CD4-positive, alpha-beta T cell treated with Interleukin-10 for 1 hour (primary cell): ENCODE results near the gene SLC35B2.

Experiments used
- DNase-seq: peaks from one replicate; pipeline ENCODE4 v3.0.0-alpha.2; 2020

Gene SLC35B2, protein sequence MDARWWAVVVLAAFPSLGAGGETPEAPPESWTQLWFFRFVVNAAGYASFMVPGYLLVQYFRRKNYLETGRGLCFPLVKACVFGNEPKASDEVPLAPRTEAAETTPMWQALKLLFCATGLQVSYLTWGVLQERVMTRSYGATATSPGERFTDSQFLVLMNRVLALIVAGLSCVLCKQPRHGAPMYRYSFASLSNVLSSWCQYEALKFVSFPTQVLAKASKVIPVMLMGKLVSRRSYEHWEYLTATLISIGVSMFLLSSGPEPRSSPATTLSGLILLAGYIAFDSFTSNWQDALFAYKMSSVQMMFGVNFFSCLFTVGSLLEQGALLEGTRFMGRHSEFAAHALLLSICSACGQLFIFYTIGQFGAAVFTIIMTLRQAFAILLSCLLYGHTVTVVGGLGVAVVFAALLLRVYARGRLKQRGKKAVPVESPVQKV

DNA sequence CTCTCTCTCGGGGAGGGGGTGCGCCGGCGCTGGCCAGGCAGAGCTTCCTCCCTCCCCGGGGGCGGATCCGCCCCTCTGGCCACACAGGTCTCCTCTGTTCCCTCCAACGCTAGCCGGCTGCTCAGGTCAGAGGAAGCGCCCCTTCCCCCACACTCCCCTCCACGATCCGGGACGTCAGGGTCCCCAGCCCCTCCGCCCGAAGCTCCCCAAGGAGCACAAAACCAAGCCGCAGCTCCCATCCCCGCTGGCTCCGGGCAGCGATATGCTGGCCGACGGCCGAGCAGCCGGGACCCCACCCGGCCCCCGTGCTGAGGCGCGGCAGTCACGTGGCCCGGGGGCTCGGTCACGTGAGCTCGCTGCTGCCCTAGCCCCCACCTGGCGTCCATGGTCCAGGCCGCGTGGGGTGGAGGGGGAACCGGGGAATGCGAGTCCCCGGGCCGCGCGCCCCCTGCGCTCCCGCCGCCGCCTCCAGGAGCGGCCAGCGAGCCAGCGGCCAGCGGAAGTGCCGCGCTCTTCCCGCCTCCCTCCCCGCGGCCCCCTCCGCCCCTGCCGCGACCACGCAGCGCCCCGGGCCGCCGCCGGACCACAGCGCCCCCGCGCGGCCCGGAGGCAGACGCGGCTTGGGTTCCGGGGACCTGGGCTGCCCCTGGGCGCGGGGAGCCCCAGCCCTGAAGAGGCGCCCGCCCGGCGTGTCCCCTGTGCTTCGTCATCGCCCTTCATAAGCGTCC lies at the start of gene SLC35B2:
SLC35B2 (minus strand) TSS at position 504 of the 728 bp plus-strand sequence; CDS start at position 386, 118 bp downstream.
- peak; percentile 80 for DNase-seq

DNA sequence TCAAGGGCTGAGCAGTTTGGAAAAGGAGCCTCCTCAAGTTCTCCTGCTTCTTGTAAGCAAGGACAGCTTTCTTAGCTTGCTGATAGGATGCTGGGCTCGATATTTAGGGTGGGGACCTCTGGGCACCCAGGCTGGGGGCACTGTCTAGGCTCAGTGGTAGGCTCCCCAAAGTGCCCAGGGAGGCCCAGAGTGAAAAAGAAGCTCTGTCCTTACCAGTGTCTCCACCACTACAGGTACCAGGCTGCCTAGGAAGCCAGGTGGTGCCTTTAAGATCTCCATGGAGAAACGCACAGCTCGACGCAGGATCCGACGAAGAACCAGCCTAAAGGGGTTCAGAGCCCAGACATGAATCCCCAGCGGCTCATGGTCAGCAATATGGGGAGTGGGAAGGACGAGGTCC lies 49.4 kb upstream of the SLC35B2 start:
- DNase-seq: no peak

GRCh38 chr6:44305200-44305725 lies 47.9 kb upstream of the SLC35B2 start:
- no peak for DNase-seq

- DNase-seq: peak; percentile 52
Measured at GRCh38 chr6:44304282-44305199, 47.2 kb upstream of the SLC35B2 start.

DNA sequence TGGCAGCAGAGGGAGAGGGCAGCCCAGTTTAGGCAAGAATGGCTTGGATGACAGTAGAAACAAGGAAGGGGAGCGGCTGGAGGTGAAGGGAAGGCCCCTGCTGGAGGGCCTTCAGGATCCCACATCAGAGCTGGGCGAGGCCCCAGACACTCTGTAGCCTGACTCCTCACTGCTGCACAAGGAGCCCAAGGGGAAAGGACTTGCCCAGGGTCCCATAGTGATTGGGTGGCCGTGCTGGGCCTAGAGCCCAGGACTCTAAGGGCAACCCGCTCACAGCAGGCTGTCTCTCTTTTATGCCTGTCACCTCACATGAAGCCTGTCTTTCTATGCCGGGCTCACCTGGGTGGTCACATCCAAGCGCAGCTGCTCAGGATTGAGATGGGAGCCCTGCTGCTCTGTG lies 46.5 kb upstream of the SLC35B2 start:
- DNase-seq: no peak

DNA sequence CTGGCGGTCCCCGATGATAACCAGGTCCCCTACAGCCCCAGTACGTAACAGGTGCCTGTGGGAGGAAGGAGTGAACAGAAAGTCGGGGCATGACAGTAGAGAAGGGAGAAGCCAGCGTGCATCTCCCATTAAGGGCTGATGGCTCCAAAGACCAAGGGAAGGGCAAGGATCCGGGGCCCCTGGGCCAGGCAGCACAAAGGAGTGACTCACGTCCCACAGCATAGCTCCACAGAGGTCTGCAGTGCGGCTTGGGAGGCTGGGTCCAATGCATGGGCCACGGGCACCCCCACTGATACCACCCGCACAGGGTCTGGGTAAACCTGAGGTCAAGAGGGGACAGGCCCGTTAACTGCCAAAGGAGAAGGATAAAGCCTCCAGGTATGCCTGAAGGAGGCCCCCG lies 45.5 kb upstream of the SLC35B2 start:
- DNase-seq: no peak

GRCh38 chr6:44301782-44302564 lies 44.6 kb upstream of the SLC35B2 start:
- DNase-seq: no peak

DNA sequence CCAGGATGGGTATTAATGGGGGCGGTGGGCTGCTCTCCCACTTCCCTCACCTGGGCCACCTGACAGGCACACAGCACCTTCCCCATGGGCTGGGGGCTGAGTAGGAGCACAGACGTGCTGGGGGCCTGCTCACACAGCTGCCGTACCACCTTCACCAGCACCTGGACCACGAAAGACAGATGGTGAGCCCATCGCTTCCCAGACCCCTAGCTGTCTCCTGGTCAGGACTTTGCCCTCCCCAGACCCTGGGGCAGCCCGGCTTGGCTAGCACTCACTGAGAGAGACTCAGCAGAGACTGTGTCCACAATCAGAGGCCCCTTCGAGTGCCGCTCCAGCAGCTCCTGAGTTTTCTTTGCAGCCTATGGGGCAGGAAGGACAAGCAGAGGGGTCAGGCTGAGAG lies 43.8 kb upstream of the SLC35B2 start:
- DNase-seq: no peak

- no peak for DNase-seq
Measured at GRCh38 chr6:44300292-44300823, 43.0 kb upstream of the SLC35B2 start.

GRCh38 chr6:44298864-44299263 lies 41.5 kb upstream of the SLC35B2 start:
- DNase-seq: no peak

DNA sequence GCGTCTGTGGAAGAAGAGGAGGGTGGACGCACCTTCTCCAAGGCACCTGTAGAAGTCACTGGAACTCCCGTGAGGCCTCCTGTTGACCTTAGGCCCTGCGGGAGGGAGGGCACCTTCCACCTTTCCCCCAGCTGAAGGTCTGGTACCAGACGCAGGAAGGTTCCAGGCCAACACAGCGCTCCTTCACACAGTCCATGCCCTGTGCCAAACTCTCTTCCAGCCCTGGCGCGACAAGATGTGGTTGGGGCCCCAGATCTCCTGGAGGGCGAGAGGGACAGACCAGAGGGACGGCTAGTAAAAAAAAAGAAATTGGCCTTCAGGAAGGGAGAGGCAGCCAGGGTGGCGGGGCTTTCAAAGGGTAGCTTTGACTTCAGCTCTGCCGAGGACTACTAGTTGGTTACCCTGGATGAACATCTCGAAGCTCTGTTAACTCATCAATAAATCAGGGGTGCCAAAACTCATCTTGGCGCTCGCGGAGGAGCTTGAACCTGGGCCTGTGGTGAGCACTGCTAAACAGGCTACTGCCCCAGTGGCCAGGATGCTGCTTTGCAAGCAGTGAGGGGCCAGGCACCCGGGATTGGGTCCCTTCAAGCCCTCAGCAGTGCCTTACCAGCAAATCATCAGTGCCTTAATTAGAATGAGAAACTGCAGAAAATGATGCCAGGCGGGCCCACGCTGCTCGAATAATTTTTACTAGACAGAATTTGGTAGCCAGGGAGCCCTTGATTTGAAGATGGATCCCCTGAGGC lies 40.9 kb upstream of the SLC35B2 start:
- DNase-seq: no peak

GRCh38 chr6:44297063-44298038 lies 40.0 kb upstream of the SLC35B2 start:
- DNase-seq: peak; percentile 32

DNA sequence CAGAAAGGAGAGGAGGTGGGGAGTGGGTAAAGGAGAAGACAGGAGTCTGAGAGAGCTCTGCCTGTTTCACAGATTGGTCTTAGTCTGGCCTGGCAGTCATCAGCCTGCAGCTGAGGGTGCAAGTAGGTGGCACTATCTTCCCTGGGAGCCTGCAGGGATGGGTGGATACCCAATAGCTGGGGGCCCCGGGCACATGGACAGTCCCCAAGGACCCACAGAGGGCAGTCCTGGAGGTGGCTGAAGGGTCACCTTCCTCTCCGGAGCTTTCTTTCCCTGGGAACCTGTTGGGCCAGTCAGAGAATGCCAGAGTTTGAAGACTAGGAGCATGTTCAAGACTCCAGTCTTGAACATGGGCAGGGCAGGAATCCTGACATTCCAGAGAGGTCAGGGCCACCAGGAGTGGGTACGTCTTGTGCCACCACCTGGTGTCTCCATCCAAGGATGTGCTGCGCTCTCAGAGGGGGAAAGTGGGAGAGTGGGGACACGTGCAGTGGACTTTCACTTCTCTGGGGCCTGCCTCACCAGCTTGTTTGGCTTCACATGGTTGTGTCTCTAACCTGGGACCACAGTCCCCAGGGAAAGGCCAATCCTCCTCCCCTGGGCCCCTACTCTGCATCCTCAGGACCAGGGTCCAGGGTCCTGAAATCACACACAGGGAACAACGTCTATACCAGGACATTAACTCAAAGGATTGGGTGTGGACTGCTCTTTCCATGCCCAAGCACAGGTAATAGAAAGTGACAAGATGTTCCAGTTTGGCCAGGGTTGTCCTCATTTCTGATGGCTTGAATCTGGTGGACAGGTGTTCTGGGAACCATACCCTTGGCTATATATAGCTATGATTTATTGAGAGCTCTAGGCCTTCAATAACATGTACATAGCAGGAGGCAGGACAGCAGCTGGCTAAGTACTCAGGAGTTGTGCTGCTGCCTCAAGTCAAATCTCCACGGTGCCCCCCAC lies 37.8 kb upstream of the SLC35B2 start:
- DNase-seq: no peak

DNA sequence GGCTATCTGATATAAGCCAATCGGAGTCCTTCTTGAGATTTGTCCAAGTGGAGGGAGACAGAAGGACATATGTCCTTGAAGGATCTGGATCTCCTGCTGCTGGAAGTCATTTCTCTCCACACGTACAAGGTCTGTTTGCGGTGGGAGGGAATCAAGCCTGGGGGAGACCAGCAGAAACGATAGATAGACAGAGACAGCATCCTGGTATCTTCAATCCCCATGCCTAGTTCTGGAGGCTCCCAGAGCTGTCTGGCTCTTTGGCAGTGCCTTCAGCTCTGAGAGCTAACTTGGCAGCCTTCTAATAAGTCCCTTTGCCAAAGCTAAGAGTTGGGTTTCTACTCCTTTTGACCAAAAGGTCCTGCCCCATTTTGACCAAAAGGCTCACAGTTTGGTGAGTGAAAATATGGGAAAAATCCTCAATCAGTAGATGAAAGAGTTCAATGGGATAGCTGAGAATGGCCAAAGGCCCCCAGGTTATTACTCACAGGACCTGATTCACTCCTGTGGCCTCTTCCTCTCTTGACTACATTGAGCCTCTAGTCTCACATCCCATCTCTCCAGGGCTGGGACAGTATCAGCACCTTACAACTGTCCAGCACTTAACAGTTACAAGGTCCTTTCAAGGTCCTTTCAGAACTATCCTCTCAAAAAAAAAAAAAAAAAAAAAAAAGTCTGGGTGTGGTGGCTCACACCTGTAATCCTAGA lies 35.5 kb upstream of the SLC35B2 start:
- no peak for DNase-seq

DNA sequence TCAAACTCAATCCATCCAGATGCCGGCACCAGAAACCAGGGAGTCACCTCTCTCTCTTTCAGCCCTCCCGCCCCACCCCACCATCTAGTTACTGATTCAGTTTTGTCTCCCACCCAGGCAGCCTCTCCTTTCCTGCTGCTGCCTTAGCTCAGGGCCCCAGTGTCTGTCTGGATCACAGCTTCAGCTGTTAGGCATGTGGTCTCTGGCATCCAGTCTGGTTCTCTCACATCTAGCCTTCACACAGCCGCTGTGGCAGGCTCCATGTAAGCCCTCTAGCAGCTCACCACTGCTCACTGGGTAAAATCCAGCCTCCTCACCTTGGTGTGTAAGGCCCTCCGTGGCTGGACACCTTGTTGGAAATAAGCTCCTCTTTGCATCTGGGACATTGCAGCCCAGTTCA lies 34.5 kb upstream of the SLC35B2 start:
- DNase-seq: no peak

- DNase-seq: no peak
Measured at GRCh38 chr6:44289726-44290260, 32.5 kb upstream of the SLC35B2 start.

DNA sequence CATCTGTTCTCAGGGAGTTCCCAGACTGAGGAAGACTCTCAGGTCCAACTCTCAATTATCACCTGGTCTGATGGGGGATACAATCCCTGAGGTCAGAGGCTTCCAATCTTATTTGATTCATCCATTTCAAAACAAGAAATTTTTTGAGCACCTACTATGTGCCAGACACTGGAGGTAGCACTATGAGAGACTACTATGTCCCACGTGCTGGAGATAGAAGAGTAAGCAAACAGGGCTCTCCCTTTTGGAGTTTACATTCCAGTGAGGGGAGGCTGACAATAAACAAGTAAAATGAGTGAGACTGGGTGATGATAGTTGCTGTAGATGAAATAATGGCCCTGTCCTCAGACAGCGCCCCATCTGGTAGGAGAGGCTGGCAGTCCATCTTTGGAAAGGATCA lies 29.4 kb upstream of the SLC35B2 start:
- DNase-seq: no peak

DNA sequence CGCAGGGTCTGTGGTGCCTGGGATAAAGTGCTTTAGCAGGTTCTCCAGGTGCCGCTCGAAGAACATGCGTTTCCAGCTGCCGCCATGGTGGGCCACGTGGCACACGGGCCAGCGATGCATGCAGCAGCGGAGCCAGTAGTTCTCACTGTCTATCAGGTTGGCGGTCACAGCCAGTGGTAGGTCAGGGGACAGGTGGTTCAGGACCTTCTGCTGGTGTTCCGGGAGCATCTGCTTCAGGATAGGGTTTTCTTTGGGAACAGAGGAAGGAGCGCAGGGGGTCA lies 28.9 kb upstream of the SLC35B2 start:
- DNase-seq: no peak
